WTC11 (cell line): ENCODE measurements around the gene SSU72.

ENCODE experiments used
- CREB1 ChIP-seq: sonication (generic); formaldehyde crosslinking; IDR thresholded peaks from 2 replicates; pipeline ENCODE4 v1.8.0; 2023; ENCODE audit warnings: mild to moderate bottlenecking, missing genetic modification reagents
- E2F4 ChIP-seq: sonication (generic); formaldehyde crosslinking; IDR thresholded peaks from 2 replicates; pipeline ENCODE4 v1.8.1; 2022; ENCODE audit warnings: low read depth, mild to moderate bottlenecking, moderate library complexity, missing genetic modification reagents, borderline replicate concordance
- ESRRA ChIP-seq: sonication (generic); formaldehyde crosslinking; IDR thresholded peaks from 2 replicates; pipeline ENCODE4 v1.8.1; 2022; ENCODE audit warnings: mild to moderate bottlenecking, missing genetic modification reagents, borderline replicate concordance
- FOXJ3 ChIP-seq: sonication (generic); formaldehyde crosslinking; IDR thresholded peaks from 2 replicates; pipeline ENCODE4 v1.9.0; 2021; ENCODE audit warnings: missing genetic modification reagents, mild to moderate bottlenecking, borderline replicate concordance
- HMGA2 ChIP-seq: fragments of 250-450 bp; sonication (Bioruptor Pico); IDR thresholded peaks from 2 replicates; pipeline ENCODE4 v1.4.0; 2021; ENCODE audit warnings: mild to moderate bottlenecking, moderate library complexity
- MAX ChIP-seq: sonication (generic); formaldehyde crosslinking; IDR thresholded peaks from 2 replicates; pipeline ENCODE4 v1.8.0; 2022; ENCODE audit warnings: mild to moderate bottlenecking, missing genetic modification reagents
- MLX ChIP-seq: sonication (generic); formaldehyde crosslinking; IDR thresholded peaks from 2 replicates; pipeline ENCODE4 v1.8.1; 2023; ENCODE audit warnings: mild to moderate bottlenecking, missing genetic modification reagents, moderate library complexity
- SMAD4 ChIP-seq: sonication (generic); formaldehyde crosslinking; IDR thresholded peaks from 2 replicates; pipeline ENCODE4 v1.8.0; 2022; ENCODE audit warnings: mild to moderate bottlenecking, missing genetic modification reagents
- TP53 ChIP-seq: sonication (generic); formaldehyde crosslinking; IDR thresholded peaks from 2 replicates; pipeline ENCODE4 v1.8.1; 2023; ENCODE audit warnings: mild to moderate bottlenecking, missing genetic modification reagents
- ZNF263 ChIP-seq: sonication (generic); formaldehyde crosslinking; IDR thresholded peaks from 2 replicates; pipeline ENCODE4 v1.8.1; 2022; ENCODE audit warnings: low read depth, mild to moderate bottlenecking, moderate library complexity, missing genetic modification reagents
- TF ChIP-seq, protein P1 (sequence below): fragments of 200-600 bp; IDR thresholded peaks from 2 replicates; pipeline ENCODE4 v1.8.0; 2022; ENCODE audit warnings: antibody characterized with exemption
- TF ChIP-seq, protein P2 (sequence below): sonication (generic); formaldehyde crosslinking; IDR thresholded peaks from 2 replicates; pipeline ENCODE4 v1.8.0; 2022; ENCODE audit warnings: mild to moderate bottlenecking, missing genetic modification reagents
- TF ChIP-seq, protein P3 (sequence below): sonication (generic); formaldehyde crosslinking; IDR thresholded peaks from 2 replicates; pipeline ENCODE4 v1.8.1; 2023; ENCODE audit warnings: mild to moderate bottlenecking, missing genetic modification reagents, moderate library complexity
- TF ChIP-seq, protein P4 (sequence below): sonication (generic); formaldehyde crosslinking; IDR thresholded peaks from 2 replicates; pipeline ENCODE4 v1.8.1; 2022; ENCODE audit warnings: mild to moderate bottlenecking, missing genetic modification reagents, moderate library complexity, borderline replicate concordance

- TF ChIP-seq ZNF263 (CRISPR knock-in tag), result no peak
- TF ChIP-seq, protein P1, sequence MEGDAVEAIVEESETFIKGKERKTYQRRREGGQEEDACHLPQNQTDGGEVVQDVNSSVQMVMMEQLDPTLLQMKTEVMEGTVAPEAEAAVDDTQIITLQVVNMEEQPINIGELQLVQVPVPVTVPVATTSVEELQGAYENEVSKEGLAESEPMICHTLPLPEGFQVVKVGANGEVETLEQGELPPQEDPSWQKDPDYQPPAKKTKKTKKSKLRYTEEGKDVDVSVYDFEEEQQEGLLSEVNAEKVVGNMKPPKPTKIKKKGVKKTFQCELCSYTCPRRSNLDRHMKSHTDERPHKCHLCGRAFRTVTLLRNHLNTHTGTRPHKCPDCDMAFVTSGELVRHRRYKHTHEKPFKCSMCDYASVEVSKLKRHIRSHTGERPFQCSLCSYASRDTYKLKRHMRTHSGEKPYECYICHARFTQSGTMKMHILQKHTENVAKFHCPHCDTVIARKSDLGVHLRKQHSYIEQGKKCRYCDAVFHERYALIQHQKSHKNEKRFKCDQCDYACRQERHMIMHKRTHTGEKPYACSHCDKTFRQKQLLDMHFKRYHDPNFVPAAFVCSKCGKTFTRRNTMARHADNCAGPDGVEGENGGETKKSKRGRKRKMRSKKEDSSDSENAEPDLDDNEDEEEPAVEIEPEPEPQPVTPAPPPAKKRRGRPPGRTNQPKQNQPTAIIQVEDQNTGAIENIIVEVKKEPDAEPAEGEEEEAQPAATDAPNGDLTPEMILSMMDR, result no peak
- TF ChIP-seq FOXJ3 (CRISPR knock-in tag), result no peak
- TF ChIP-seq, protein P2, sequence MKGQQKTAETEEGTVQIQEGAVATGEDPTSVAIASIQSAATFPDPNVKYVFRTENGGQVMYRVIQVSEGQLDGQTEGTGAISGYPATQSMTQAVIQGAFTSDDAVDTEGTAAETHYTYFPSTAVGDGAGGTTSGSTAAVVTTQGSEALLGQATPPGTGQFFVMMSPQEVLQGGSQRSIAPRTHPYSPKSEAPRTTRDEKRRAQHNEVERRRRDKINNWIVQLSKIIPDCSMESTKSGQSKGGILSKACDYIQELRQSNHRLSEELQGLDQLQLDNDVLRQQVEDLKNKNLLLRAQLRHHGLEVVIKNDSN (CRISPR knock-in tag), result no peak
- TF ChIP-seq TP53, result no peak
- no peak for TF ChIP-seq HMGA2 (CRISPR knock-in tag)
- no peak for TF ChIP-seq ESRRA (CRISPR knock-in tag)
- TF ChIP-seq MAX (CRISPR knock-in tag), result no peak
- TF ChIP-seq, protein P3, sequence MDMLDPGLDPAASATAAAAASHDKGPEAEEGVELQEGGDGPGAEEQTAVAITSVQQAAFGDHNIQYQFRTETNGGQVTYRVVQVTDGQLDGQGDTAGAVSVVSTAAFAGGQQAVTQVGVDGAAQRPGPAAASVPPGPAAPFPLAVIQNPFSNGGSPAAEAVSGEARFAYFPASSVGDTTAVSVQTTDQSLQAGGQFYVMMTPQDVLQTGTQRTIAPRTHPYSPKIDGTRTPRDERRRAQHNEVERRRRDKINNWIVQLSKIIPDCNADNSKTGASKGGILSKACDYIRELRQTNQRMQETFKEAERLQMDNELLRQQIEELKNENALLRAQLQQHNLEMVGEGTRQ (CRISPR knock-in tag), result no peak
- TF ChIP-seq E2F4 (CRISPR knock-in tag), result no peak
- TF ChIP-seq SMAD4 (CRISPR knock-in tag), result no peak
- TF ChIP-seq CREB1 (CRISPR knock-in tag), result no peak
- no peak for TF ChIP-seq MLX (CRISPR knock-in tag)
- TF ChIP-seq, protein P4, sequence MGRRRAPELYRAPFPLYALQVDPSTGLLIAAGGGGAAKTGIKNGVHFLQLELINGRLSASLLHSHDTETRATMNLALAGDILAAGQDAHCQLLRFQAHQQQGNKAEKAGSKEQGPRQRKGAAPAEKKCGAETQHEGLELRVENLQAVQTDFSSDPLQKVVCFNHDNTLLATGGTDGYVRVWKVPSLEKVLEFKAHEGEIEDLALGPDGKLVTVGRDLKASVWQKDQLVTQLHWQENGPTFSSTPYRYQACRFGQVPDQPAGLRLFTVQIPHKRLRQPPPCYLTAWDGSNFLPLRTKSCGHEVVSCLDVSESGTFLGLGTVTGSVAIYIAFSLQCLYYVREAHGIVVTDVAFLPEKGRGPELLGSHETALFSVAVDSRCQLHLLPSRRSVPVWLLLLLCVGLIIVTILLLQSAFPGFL (CRISPR knock-in tag), result no peak
Measured at GRCh38 chr1:1531947-1532346, 42.7 kb downstream of the SSU72 start.
